EH (cell line): ENCODE measurements around the gene FN3K.

Source experiments
- DNase-seq: peaks from one replicate; pipeline ENCODE4 v3.0.0-alpha.2; 2015; ENCODE audit warnings: low read depth

Gene FN3K

GRCh38 chr17:82795615-82796014 lies 60.2 kb downstream of the FN3K start:
- no peak for DNase-seq

DNA sequence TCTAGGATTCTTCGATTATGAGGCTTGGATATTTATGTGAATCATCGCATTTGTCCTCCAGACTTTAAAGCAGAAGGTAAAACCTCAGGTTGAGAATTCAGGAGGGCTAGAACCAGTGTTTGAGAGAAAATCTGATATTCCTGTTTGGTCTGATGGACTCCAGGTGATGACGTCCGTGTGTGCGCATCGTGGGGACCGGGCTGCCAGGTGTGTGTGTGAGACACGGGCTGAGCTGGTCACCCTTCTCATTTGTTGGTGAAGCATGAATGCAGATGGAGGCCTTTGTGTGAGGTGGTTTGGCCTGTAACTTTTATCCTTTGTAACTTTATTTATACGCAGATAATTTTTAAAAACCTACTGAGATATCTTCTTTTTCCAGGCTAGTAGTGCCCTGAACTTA lies 61.6 kb downstream of the FN3K start:
- DNase-seq, result no peak

DNA sequence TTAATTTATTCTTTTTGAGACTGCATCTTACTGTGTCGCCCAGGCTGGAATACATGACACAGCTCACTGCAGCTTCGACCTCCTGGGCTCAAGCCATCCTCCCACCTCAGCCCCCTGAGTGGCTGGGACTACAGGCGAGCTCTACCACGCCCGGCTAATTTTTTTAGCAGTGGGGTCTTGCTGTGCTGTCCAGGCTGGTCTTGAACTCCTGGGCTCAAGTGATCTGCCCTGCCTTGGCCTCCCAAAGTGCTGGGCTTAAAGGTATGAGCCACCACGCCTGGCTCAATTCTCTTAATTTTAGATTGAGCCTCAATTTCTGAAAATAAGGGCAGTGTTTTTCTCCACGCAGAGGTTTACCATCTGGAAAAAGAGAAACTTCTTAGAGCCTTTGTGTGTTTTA lies 63.3 kb downstream of the FN3K start:
- no peak for DNase-seq

DNA sequence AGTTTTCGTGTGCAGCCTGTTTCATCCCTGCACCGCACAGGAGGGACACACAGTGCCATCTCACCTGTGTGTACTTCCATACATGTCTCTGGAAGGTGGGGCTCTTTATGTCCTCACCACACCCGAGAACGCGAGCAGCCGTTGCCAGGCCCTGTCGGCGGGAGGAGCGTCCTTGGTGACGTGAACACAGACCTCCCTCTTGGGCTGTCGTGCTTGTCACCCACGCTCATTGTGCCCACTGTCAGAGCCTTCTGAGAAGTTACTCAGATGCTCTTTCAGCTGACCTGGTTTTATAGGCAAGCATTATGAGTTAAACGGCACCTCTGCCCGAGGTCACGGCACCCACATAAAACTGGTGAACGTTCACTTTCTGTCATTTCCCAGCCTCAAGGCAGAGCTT lies 64.2 kb downstream of the FN3K start:
- DNase-seq, result no peak
